PC-9 (cell line): Measurements from ENCODE around the gene MTERF1. TPM values are rescaled to one million over a fixed set of nuclear protein-coding genes. Genes with fewer than 3 reads are reported as not detected.

Experiments
- BruUV-seq: library from RNA; stranded (reverse); fragments of 400-500 nt; replicated peaks from 2 replicates; lab custom pipeline; 2021; lab: Mats Ljungman, UMichigan
- CTCF ChIA-PET: fragments of 300-600 bp; sonication (Branson Sonifier 250); formaldehyde crosslinking; loops from one replicate; lab custom pipeline; 2022; ENCODE audit warnings: antibody characterized with exemption; lab: Charles Lee
- POLR2A ChIA-PET: fragments of 300-600 bp; sonication (Branson Sonifier 250); formaldehyde crosslinking; loops from one replicate; lab custom pipeline; 2022; ENCODE audit warnings: antibody characterized with exemption; ENCODE audit not compliant: unreplicated experiment; lab: Charles Lee
- DNase-seq, 2 experiments: peaks; one replicate each; pipeline versions ENCODE4 v3.0.0 to v3.0.0-alpha.2; 2015 to 2022; ENCODE audit warnings: mixed read lengths in 1 of 2
- H2AFZ ChIP-seq: fragments of 200-600 bp; sonication (generic); 2 replicates; pipeline ENCODE4 v1.8.1; 2017; ENCODE audit warnings: antibody characterized with exemption
- H3F3A ChIP-seq: fragments of 200-600 bp; sonication (generic); 2 replicates; pipeline ENCODE4 v1.8.1; 2017; ENCODE audit warnings: antibody characterized with exemption, mild to moderate bottlenecking, low read depth; ENCODE audit not compliant: insufficient read depth
- H3K27ac ChIP-seq: fragments of 200-600 bp; sonication (generic); 2 replicates; pipeline ENCODE4 v1.6.1; 2016; ENCODE audit warnings: mixed run types
- H3K27me3 ChIP-seq: fragments of 200-600 bp; sonication (generic); 2 replicates; pipeline ENCODE4 v1.6.1; 2016; ENCODE audit warnings: low read depth, mixed run types; ENCODE audit not compliant: insufficient read depth
- H3K36me3 ChIP-seq: fragments of 200-600 bp; sonication (generic); 2 replicates; pipeline ENCODE4 v1.6.1; 2016; ENCODE audit warnings: low read depth, mixed run types
- H3K4me1 ChIP-seq: fragments of 200-600 bp; sonication (generic); replicated peaks from 2 replicates; pipeline ENCODE4 v1.6.1; 2016; ENCODE audit warnings: mixed run types; ENCODE audit not compliant: insufficient read depth
- H3K4me2 ChIP-seq: fragments of 200-600 bp; sonication (generic); 2 replicates; pipeline ENCODE4 v1.6.1; 2017; ENCODE audit warnings: mixed run types
- H3K4me3 ChIP-seq: fragments of 200-600 bp; sonication (generic); 2 replicates; pipeline ENCODE4 v1.6.1; 2016; ENCODE audit warnings: mixed run types
- H3K79me2 ChIP-seq: fragments of 200-600 bp; sonication (generic); 2 replicates; pipeline ENCODE4 v1.6.1; 2017; ENCODE audit warnings: low read depth, mixed run types
- H3K9me2 ChIP-seq: fragments of 200-600 bp; sonication (generic); 2 replicates; pipeline ENCODE4 v1.8.1; 2017; ENCODE audit warnings: mild to moderate bottlenecking; ENCODE audit not compliant: insufficient read depth
- H3K9me3 ChIP-seq: fragments of 200-600 bp; sonication (generic); 2 replicates; pipeline ENCODE4 v1.8.1; 2016; ENCODE audit warnings: low read depth; ENCODE audit not compliant: insufficient read depth
- H4K20me1 ChIP-seq: fragments of 200-600 bp; sonication (generic); 2 replicates; pipeline ENCODE4 v1.8.1; 2017; ENCODE audit not compliant: insufficient read depth
- EZH2 ChIP-seq: fragments of 200-600 bp; sonication (generic); IDR thresholded peaks from 2 replicates; pipeline ENCODE4 v1.8.0; 2017; ENCODE audit warnings: antibody characterized with exemption, low read depth
- intact Hi-C: fragments of 100-400 bp; cut with micrococcal nuclease; formaldehyde crosslinking; loops from one replicate; pipeline ENCODE4 v1.10.0; 2022; ENCODE audit not compliant: unreplicated experiment
- total RNA-seq: library from RNA; stranded (reverse); gene quantifications from 2 replicates; pipeline ENCODE4 v1.2.3, GENCODE V29; 2021
- TF ChIP-seq, protein P1 (sequence below): fragments of 200-600 bp; sonication (generic); conservative IDR thresholded peaks from 2 replicates; pipeline ENCODE4 v1.6.1; 2017; ENCODE audit warnings: mixed run types, antibody characterized with exemption, mild to moderate bottlenecking, moderate library complexity

The MTERF1 gene
- total RNA-seq, 1 experiment from 2014 or later = 16.9 TPM

DNA sequence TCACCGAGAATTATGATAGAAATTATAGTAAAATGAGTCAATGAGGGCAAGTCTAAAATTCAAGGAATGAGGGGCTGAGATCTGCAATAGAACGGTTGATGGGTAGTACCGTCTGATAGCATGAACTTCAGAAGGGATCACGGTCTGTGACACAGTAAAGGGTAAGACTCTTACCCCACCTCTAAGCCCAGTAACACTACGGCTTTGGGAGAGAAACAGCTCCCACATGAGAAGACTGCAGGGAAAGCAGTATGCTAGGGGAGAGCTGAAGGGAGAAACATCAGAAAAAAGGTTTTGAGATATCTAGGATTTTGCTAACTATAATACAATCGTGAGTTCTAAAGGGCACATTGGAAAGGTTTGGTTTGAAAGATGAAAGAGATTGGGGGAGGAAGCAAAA lies 47.4 kb upstream of the MTERF1 start:
- Histone ChIP-seq H3K27me3 (no peaks in the 10 kb centered on the region), H3K9me2 (no peaks in the 10 kb centered on the region), H3K9me3 (peaks cover 5% of the 10 kb centered on the region; the same call in 1 of the 2 replicates), H3K4me2 (no peak overlapping the region), H2AFZ (no peak overlapping the region), H3K36me3 (no peaks in the 10 kb centered on the region), H4K20me1 (no peaks in the 10 kb centered on the region), H3K4me1 (peaks cover 8% of the 10 kb centered on the region), H3K79me2 (no peaks in the 10 kb centered on the region), H3K27ac (no peak overlapping the region), H3F3A (no peaks in the 10 kb centered on the region), H3K4me3 (no peak overlapping the region)
- no peak for TF ChIP-seq EZH2
- no peak for DNase-seq
- ChIA-PET CTCF (no interaction called here), POLR2A (interaction anchor here (0.5 kb wide), 1 partner anchor 13 kb away, joined by 4 read pairs; no protein-coding TSS in a partner anchor)
- BruUV-seq = no TSS peak
- intact Hi-C loops = no loop called here

GRCh38 chr7:91922857-91923256 lies 42.4 kb upstream of the MTERF1 start:
- POLR2A ChIA-PET = no interaction called here
- Histone ChIP-seq H3K4me2 (no peak overlapping the region), H2AFZ (no peak overlapping the region), H3K4me3 (no peak overlapping the region), H3K27me3 (no peaks in the 10 kb centered on the region), H3K4me1 (no peaks in the 10 kb centered on the region), H3K79me2 (no peaks in the 10 kb centered on the region), H4K20me1 (no peaks in the 10 kb centered on the region), H3K9me2 (no peaks in the 10 kb centered on the region), H3K27ac (no peak overlapping the region), H3K9me3 (no peaks in the 10 kb centered on the region), H3K36me3 (no peaks in the 10 kb centered on the region), H3F3A (no peaks in the 10 kb centered on the region)
- TF ChIP-seq, protein P1, sequence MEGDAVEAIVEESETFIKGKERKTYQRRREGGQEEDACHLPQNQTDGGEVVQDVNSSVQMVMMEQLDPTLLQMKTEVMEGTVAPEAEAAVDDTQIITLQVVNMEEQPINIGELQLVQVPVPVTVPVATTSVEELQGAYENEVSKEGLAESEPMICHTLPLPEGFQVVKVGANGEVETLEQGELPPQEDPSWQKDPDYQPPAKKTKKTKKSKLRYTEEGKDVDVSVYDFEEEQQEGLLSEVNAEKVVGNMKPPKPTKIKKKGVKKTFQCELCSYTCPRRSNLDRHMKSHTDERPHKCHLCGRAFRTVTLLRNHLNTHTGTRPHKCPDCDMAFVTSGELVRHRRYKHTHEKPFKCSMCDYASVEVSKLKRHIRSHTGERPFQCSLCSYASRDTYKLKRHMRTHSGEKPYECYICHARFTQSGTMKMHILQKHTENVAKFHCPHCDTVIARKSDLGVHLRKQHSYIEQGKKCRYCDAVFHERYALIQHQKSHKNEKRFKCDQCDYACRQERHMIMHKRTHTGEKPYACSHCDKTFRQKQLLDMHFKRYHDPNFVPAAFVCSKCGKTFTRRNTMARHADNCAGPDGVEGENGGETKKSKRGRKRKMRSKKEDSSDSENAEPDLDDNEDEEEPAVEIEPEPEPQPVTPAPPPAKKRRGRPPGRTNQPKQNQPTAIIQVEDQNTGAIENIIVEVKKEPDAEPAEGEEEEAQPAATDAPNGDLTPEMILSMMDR = no peak
- no peak for TF ChIP-seq EZH2
- no TSS peak for BruUV-seq
- no peak for DNase-seq
- intact Hi-C loops = no loop called here
- CTCF ChIA-PET = interaction anchor here (0.7 kb wide), 1 partner anchor 79 kb away, joined by 4 read pairs; no protein-coding TSS in a partner anchor

- Histone ChIP-seq H3K36me3 (no peaks in the 10 kb centered on the region), H3K27ac (no peak overlapping the region), H3K4me3 (no peak overlapping the region), H4K20me1 (no peaks in the 10 kb centered on the region), H3K9me3 (no peaks in the 10 kb centered on the region), H3K9me2 (no peaks in the 10 kb centered on the region), H3K79me2 (no peaks in the 10 kb centered on the region), H3F3A (no peaks in the 10 kb centered on the region), H3K4me1 (no peaks in the 10 kb centered on the region), H3K4me2 (no peak overlapping the region), H2AFZ (no peak overlapping the region), H3K27me3 (no peaks in the 10 kb centered on the region)
- POLR2A ChIA-PET = no interaction called here
- intact Hi-C loops = no loop called here
- TF ChIP-seq, protein P1 = no peak
- no peak for TF ChIP-seq EZH2
- CTCF ChIA-PET = no interaction called here
- no TSS peak for BruUV-seq
- DNase-seq = no peak
Observed at GRCh38 chr7:91918356-91918755, 37.9 kb upstream of the MTERF1 start.

DNA sequence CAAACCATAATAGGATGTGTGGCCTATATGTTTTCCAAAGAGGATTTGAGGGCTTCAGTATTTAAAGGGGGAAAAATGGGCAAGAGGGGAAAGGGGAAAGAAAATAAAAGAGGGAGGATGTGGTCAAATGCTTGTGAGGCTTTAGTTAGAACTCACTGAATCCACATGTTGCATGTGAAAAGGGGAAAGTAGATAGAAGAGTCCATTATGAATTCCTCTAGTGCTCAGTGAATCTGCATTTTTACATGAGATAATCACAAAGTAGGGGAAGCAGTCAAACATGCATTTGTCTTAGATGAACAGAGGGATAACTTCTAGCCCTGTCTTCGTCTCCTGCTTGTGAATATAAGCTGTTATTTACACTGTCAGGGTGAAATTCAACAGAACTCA lies 35.5 kb upstream of the MTERF1 start:
- H2AFZ ChIP-seq = no peak overlapping the region
- no peak overlapping the region for H3K27ac ChIP-seq
- POLR2A ChIA-PET = no interaction called here
- no peak for TF ChIP-seq EZH2
- TF ChIP-seq, protein P1 = no peak
- intact Hi-C loops = no loop called here
- CTCF ChIA-PET = no interaction called here
- no peaks in the 10 kb centered on the region for H3K36me3 ChIP-seq
- H3F3A ChIP-seq = no peaks in the 10 kb centered on the region
- H3K4me3 ChIP-seq = no peak overlapping the region
- no peaks in the 10 kb centered on the region for H3K9me3 ChIP-seq
- no peak for DNase-seq
- H3K9me2 ChIP-seq = no peaks in the 10 kb centered on the region
- BruUV-seq = no TSS peak
- no peaks in the 10 kb centered on the region for H4K20me1 ChIP-seq
- no peak overlapping the region for H3K4me2 ChIP-seq
- H3K4me1 ChIP-seq = no peaks in the 10 kb centered on the region
- no peaks in the 10 kb centered on the region for H3K27me3 ChIP-seq
- no peaks in the 10 kb centered on the region for H3K79me2 ChIP-seq
